Activated CD4-positive, alpha-beta T cell treated with anti-CD3 and anti-CD28 coated beads, Interleukin-2, amount 10 ng/mL, durations not matched to agents 7 days and 5 days (primary cell): ENCODE data around the gene PSD. TPM values are rescaled to one million over a fixed set of nuclear protein-coding genes. Genes with fewer than 3 reads are reported as not detected.
"Not testable (repeated sequence)": the region's sequence is repeated elsewhere in the genome, so short reads cannot be mapped to it uniquely, and the experiment has no call there.

Experiments used
- CTCF ChIA-PET: fragments of 350-600 bp; sonication (Branson Sonifier 250); formaldehyde crosslinking; loops from one replicate; lab custom pipeline; 2021; ENCODE audit warnings: antibody characterized with exemption; lab: Charles Lee
- POLR2A ChIA-PET: fragments of 350-600 bp; sonication (Branson Sonifier 250); formaldehyde crosslinking; loops from one replicate; lab custom pipeline; 2021; ENCODE audit warnings: antibody characterized with exemption; lab: Charles Lee
- DNase-seq: peaks from one replicate; pipeline ENCODE4 v3.0.0-alpha.2; 2020
- H3K27ac Mint-ChIP-seq: one replicate; pipeline ENCODE4 v1.8.0; 2021; ENCODE audit warnings: mild to moderate bottlenecking, moderate library complexity, mixed read lengths
- H3K27me3 Mint-ChIP-seq: one replicate; pipeline ENCODE4 v1.8.0; 2021; ENCODE audit warnings: mixed read lengths
- H3K36me3 Mint-ChIP-seq: one replicate; pipeline ENCODE4 v1.8.0; 2021; ENCODE audit warnings: low read depth, mixed read lengths
- H3K4me1 Mint-ChIP-seq: one replicate; pipeline ENCODE4 v1.8.0; 2021; ENCODE audit warnings: mixed read lengths
- H3K4me3 Mint-ChIP-seq: one replicate; pipeline ENCODE4 v1.8.0; 2021; ENCODE audit warnings: mild to moderate bottlenecking, moderate library complexity, mixed read lengths
- H3K9me3 Mint-ChIP-seq: one replicate; pipeline ENCODE4 v1.8.0; 2021; ENCODE audit warnings: mixed read lengths
- total RNA-seq, 2 experiments: library from RNA; stranded (reverse); gene quantifications; one replicate each; pipeline ENCODE4 v1.2.3, GENCODE V29; 2021

PSD gene
- total RNA-seq, 2 experiments from 2014 or later: 1.4 to 1.6 TPM

DNA sequence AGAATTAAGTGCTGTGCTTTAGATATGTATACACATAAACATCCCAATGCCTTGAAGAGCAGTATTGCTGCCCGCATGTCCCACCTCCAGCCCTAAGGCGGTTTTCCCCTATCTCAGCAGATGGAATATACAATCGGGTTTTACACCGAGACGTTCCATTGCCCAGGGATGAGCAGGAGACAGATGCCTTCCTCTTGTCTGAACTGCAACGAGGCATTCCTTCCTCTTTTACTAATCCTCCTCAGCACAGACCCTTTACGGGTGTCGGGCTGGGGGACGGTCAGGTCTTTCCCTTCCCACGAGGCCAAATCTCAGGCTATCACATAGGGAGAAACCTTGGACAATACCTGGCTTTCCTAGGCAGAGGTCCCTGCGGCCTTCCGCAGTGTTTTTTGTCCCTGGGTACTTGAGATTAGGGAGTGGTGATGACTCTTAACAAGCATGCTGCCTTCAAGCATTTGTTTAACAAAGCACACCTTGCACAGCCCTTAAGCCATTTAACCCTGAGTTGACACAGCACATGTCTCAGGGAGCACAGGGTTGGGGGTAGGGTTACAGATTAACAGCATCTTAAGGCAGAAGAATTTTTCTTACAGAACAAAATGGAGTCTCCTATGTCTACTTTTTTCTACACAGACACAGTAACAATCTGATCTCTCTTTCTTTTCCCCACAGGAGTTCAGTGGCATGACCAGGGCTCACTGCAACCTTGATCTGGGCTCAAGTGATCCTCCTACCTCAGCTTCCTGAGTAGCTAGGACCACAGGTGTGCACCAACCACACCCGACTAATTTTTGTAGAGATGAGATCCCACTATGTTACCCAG, 36.3 kb upstream of the PSD start:
- H3K4me3 Mint-ChIP-seq, DNase-seq, POLR2A ChIA-PET, H3K27ac Mint-ChIP-seq, H3K27me3 Mint-ChIP-seq, H3K9me3 Mint-ChIP-seq, CTCF ChIA-PET: not testable (repeated sequence)
- peaks cover 15% of the 10 kb centered on the region for H3K36me3 Mint-ChIP-seq
- H3K4me1 Mint-ChIP-seq: peaks cover 33% of the 10 kb centered on the region

GRCh38 chr10:102453502-102453901, 34.9 kb upstream of the PSD start:
- Mint-ChIP-seq H3K4me3 (no peak overlapping the region), H3K36me3 (peaks cover 15% of the 10 kb centered on the region), H3K27me3 (no peaks in the 10 kb centered on the region), H3K27ac (no peak overlapping the region), H3K9me3 (no peaks in the 10 kb centered on the region), H3K4me1 (peaks cover 42% of the 10 kb centered on the region)
- CTCF ChIA-PET: interaction anchor here (0.6 to 4.8 kb wide), 11 partner anchors 9 to 243 kb away, joined by 3 to 37 read pairs (median 4); partner anchors contain the start of genes ACTR1A and CUEDC2
- POLR2A ChIA-PET: no interaction called here
- no peak for DNase-seq

DNA sequence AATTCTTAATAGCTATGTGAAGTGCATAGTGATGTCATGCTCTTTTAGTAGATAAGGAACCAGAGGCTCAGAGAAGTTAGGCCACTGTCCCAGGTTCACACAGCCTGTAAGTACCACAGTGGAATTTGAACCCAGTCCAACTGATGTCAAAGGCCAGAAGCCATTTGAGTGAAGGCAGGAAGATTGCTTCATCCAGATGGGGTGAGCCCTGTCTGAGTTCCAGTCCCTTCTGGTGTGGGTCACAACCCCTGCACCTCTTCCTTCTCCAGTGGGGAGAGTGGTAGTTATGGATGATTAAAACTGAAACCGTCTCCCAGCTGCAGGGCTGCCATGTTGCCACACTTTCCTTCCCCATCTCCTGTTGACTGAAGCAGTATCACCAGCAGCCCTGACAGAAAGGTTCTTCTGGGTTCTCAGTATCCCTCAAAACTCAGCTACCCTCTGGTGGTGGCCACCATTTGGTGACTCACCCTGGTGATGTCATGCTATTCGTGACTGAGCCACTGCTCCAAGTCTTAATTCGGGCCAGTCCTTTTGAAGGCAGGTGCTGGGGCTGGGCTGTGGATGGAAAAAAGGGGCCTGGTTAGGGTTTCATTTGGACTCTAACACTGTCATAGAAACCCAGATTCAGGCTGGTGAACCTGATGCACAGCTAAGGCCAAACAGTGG, 34.2 kb upstream of the PSD start:
- Mint-ChIP-seq H3K9me3 (no peaks in the 10 kb centered on the region), H3K27me3 (no peaks in the 10 kb centered on the region), H3K27ac (peak overlapping the region; percentile 79), H3K36me3 (peaks cover 15% of the 10 kb centered on the region), H3K4me3 (peak overlapping the region; percentile 39), H3K4me1 (peaks cover 44% of the 10 kb centered on the region)
- peak; percentile 56 for DNase-seq
- ChIA-PET POLR2A (no interaction called here), CTCF (interaction anchor here (0.6 to 4.8 kb wide), 16 partner anchors 9 to 1093 kb away, joined by 3 to 37 read pairs (median 4); partner anchors contain the start of genes ACTR1A, CUEDC2 and TRIM8)

GRCh38 chr10:102451105-102451969, 32.8 kb upstream of the PSD start, which contains the start of gene C10orf95:
Gene C10orf95, minus strand, starts transcription at chr10:102451543. Its CDS starts 450 bp downstream, at chr10:102451093.
- DNase-seq: no peak
- peak within 1 kb of the TSS; percentile 80 for H3K27ac Mint-ChIP-seq
- ChIA-PET CTCF (interaction anchor here (0.7 to 4.8 kb wide), 21 partner anchors 11 to 224 kb away, joined by 3 to 37 read pairs (median 4); partner anchors contain the start of genes ACTR1A, CUEDC2, SUFU and TRIM8), POLR2A (interaction anchor here (1.1 to 1.2 kb wide), 2 partner anchors 19 to 56 kb away, joined by 3 to 5 read pairs; partner anchors contain the start of genes CUEDC2 and NFKB2)
- peaks cover 44% of the 10 kb centered on the region for H3K4me1 Mint-ChIP-seq
- peak within 1 kb of the TSS; percentile 86 for H3K4me3 Mint-ChIP-seq
- H3K27me3 Mint-ChIP-seq: no peaks in the 10 kb centered on the region
- peaks cover 15% of the 10 kb centered on the region for H3K36me3 Mint-ChIP-seq
- no peaks in the 10 kb centered on the region for H3K9me3 Mint-ChIP-seq

- Mint-ChIP-seq H3K36me3 (peaks cover 15% of the 10 kb centered on the region), H3K27ac (peak overlapping the region; percentile 94), H3K4me1 (peaks cover 46% of the 10 kb centered on the region)
Observed at GRCh38 chr10:102450374-102451104, 32.0 kb upstream of the PSD start.

GRCh38 chr10:102450124-102450373, 31.5 kb upstream of the PSD start:
- no peaks in the 10 kb centered on the region for H3K27me3 Mint-ChIP-seq
- peak overlapping the region; percentile 94 for H3K27ac Mint-ChIP-seq
- H3K4me3 Mint-ChIP-seq: peak overlapping the region; percentile 86
- CTCF ChIA-PET: interaction anchor here (0.7 to 4.8 kb wide), 12 partner anchors 8 to 223 kb away, joined by 3 to 37 read pairs (median 5); partner anchors contain the start of genes ACTR1A and SUFU
- peaks cover 15% of the 10 kb centered on the region for H3K36me3 Mint-ChIP-seq
- H3K9me3 Mint-ChIP-seq: no peaks in the 10 kb centered on the region
- H3K4me1 Mint-ChIP-seq: peaks cover 42% of the 10 kb centered on the region
- POLR2A ChIA-PET: interaction anchor here (1.0 to 1.2 kb wide), 3 partner anchors 12 to 54 kb away, joined by 3 to 8 read pairs (median 5); partner anchors contain the start of genes CUEDC2 and NFKB2
- no peak for DNase-seq

More at GRCh38 chr10:102450374-102451104, 32.0 kb upstream of the PSD start:
- Mint-ChIP-seq H3K4me3 (peak overlapping the region; percentile 86), H3K9me3 (no peaks in the 10 kb centered on the region), H3K27me3 (no peaks in the 10 kb centered on the region)
- DNase-seq: peak; percentile 89
- ChIA-PET CTCF (interaction anchor here (0.7 to 4.8 kb wide), 22 partner anchors 8 to 223 kb away, joined by 3 to 37 read pairs (median 4); partner anchors contain the start of genes ACTR1A and SUFU), POLR2A (interaction anchor here (1.0 to 1.2 kb wide), 3 partner anchors 11 to 55 kb away, joined by 3 to 8 read pairs (median 5); partner anchors contain the start of genes CUEDC2 and NFKB2)

- H3K4me1 Mint-ChIP-seq: peaks cover 40% of the 10 kb centered on the region
- H3K4me3 Mint-ChIP-seq: peak overlapping the region; percentile 86
- H3K36me3 Mint-ChIP-seq: peaks cover 15% of the 10 kb centered on the region
- no peaks in the 10 kb centered on the region for H3K9me3 Mint-ChIP-seq
- H3K27ac Mint-ChIP-seq: peak overlapping the region; percentile 94
- CTCF ChIA-PET: interaction anchor here (1.1 to 4.8 kb wide), 9 partner anchors 9 to 220 kb away, joined by 3 to 37 read pairs (median 5); partner anchors contain the start of genes ACTR1A and SUFU
- H3K27me3 Mint-ChIP-seq: no peaks in the 10 kb centered on the region
- DNase-seq: peak; percentile 93
- POLR2A ChIA-PET: interaction anchor here (1.0 to 1.2 kb wide), 3 partner anchors 12 to 54 kb away, joined by 3 to 8 read pairs (median 5); partner anchors contain the start of genes CUEDC2 and NFKB2
Observed at GRCh38 chr10:102449321-102450123, 30.9 kb upstream of the PSD start.

GRCh38 chr10:102444851-102445250, 26.3 kb upstream of the PSD start:
- no peak overlapping the region for H3K27ac Mint-ChIP-seq
- peaks cover 26% of the 10 kb centered on the region for H3K4me1 Mint-ChIP-seq
- CTCF ChIA-PET: interaction anchor here (0.7 to 1.2 kb wide), 2 partner anchors 10 to 59 kb away, joined by 3 to 4 read pairs; partner anchors contain the start of gene SUFU
- no peaks in the 10 kb centered on the region for H3K36me3 Mint-ChIP-seq
- no peaks in the 10 kb centered on the region for H3K27me3 Mint-ChIP-seq
- no peak overlapping the region for H3K4me3 Mint-ChIP-seq
- H3K9me3 Mint-ChIP-seq: no peaks in the 10 kb centered on the region
- POLR2A ChIA-PET: no interaction called here
- DNase-seq: no peak

DNA sequence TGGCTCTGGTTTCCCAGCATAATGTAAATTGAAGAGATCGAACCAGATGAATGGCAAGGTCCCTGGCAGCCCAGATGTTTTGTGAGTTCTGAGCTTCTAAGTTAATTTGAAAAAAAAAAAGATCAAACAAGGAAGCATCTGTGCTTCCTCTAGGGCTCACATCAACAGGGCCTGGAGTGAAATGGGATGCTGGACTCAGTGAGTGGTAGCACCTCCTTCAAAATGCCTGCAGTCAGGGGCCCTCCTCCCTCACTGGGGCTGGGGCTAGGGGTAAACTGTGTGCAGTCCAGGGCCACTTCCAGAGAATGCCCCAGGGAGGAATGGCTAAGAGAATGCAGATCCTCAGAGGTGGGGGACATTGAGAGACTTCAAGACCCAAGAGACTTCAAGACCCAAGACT, 19.8 kb upstream of the PSD start:
- H3K4me3 Mint-ChIP-seq: peak overlapping the region; percentile 47
- H3K4me1 Mint-ChIP-seq: peaks cover 52% of the 10 kb centered on the region
- DNase-seq: no peak
- H3K9me3 Mint-ChIP-seq: no peaks in the 10 kb centered on the region
- H3K27ac Mint-ChIP-seq: no peak overlapping the region
- H3K36me3 Mint-ChIP-seq: peaks cover 22% of the 10 kb centered on the region
- POLR2A ChIA-PET: no interaction called here
- CTCF ChIA-PET: interaction anchor here (0.8 to 1.7 kb wide), 4 partner anchors 10 to 41 kb away, joined by 3 to 5 read pairs (median 3); no protein-coding TSS in a partner anchor
- H3K27me3 Mint-ChIP-seq: no peaks in the 10 kb centered on the region

DNA sequence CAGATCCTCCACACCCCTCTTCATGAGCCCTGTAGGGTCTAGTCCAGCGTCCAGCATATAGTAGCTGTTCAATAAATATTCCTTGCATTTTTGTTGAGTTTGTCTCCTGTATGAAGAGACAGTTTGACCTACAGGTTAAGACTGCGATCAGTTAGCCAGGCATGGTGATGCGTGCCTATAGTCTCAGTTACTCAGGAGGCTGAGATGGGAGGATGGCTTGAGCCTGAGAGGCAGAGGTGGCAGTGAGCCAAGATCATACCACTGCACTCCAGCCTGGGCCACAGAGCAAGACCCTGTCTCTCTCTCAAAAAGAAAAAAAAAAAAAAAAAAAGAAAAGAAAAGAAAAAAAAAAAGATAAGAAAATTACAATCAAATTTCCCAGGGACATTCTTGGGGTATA, 18.9 kb upstream of the PSD start:
- ChIA-PET CTCF (interaction anchor here (1.0 to 2.0 kb wide), 3 partner anchors 12 to 41 kb away, joined by 3 to 8 read pairs (median 5); no protein-coding TSS in a partner anchor), POLR2A (no interaction called here)
- Mint-ChIP-seq H3K4me1 (peaks cover 59% of the 10 kb centered on the region), H3K9me3 (no peaks in the 10 kb centered on the region), H3K4me3 (peak overlapping the region; percentile 87), H3K27ac (peak overlapping the region; percentile 57), H3K27me3 (no peaks in the 10 kb centered on the region), H3K36me3 (peaks cover 22% of the 10 kb centered on the region)
- no peak for DNase-seq
